Psoas muscle (tissue), 8 donors: ENCODE data around the gene EIF4A3. TPM values are rescaled to one million over a fixed set of nuclear protein-coding genes. Genes with fewer than 3 reads are reported as not detected.

Experiments used
- ATAC-seq, 4 donors: fragments of 200-7000 bp; cut with Tn5 transposase; one replicate each; pipeline ENCODE4 v1.9.1; 2020; ENCODE audit warnings: moderate library complexity in 3 of 4, mild to moderate bottlenecking in 2 of 4
- DNase-seq, 2 donors: peaks; one replicate each; pipeline ENCODE4 v3.0.0-alpha.2; 2020
- H3K27ac ChIP-seq: fragments of 200-600 bp; one replicate; pipeline ENCODE4 v1.8.0; 2022
- H3K27me3 ChIP-seq, 3 donors: fragments of 200-600 bp in 1 of 3; one replicate each; pipeline versions ENCODE4 v1.6.1 to v1.8.0; 2013 to 2022; ENCODE audit warnings: low read length in 2 of 3, mild to moderate bottlenecking in 2 of 3, moderate library complexity in 1 of 3; ENCODE audit not compliant: insufficient read depth in 3 of 3
- H3K36me3 ChIP-seq, 2 donors: fragments of 200-600 bp in 1 of 2; one replicate each; pipeline versions ENCODE4 v1.6.1 to v1.8.0; 2013 to 2022; ENCODE audit warnings: low read depth in 1 of 2, mild to moderate bottlenecking in 1 of 2, moderate library complexity in 1 of 2; ENCODE audit not compliant: insufficient read depth in 1 of 2
- H3K4me1 ChIP-seq: fragments of 200-600 bp; one replicate; pipeline ENCODE4 v1.8.0; 2022
- H3K4me3 ChIP-seq: fragments of 200-600 bp; one replicate; pipeline ENCODE4 v1.8.0; 2022; ENCODE audit warnings: mild to moderate bottlenecking
- H3K9me3 ChIP-seq: fragments of 200-600 bp; one replicate; pipeline ENCODE4 v1.8.0; 2022
- CTCF ChIP-seq: fragments of 200-600 bp; IDR thresholded peaks from one replicate; pipeline ENCODE4 v1.8.0; 2022; ENCODE audit warnings: antibody characterized with exemption
- WGBS, 3 donors: extraction: QIAGEN DNeasy Blood & Tissue Kit; methylation state at CpG; one replicate each; pipeline versions ENCODE4 v1.1.6 to v1.1.7; 2013; 5-methylcytosine and 5-hydroxymethylcytosine counted together
- intact Hi-C, 2 donors: fragments of 100-400 bp; cut with DNase I; formaldehyde crosslinking; loops; one replicate each; pipeline versions ENCODE4 v1.11.0 to v1.14.2; 2022
- polyA plus RNA-seq, 3 donors: library from polyadenylated mRNA; stranded (reverse); fragments of 200-250 nt; gene quantifications; one replicate each; pipeline ENCODE4 v1.2.3, GENCODE V29; 2013
- total RNA-seq, 4 donors: library from RNA; stranded (reverse); fragmentation: NEBNext Ultra II Directional in 2 of 4; extraction: Animal tissue kit (Norgen Biotek cat#: 25700) in 2 of 4; gene quantifications; one replicate each; pipeline versions ENCODE4 v1.2.1 to v1.2.4, GENCODE V29; 2021 to 2023
- donor health status: healthy with polysubstance abuse.
- donor health status: DM: no; HTN: no; CAD: no; lungs with moderate emphysema.
- donor health status: Bipolar disorder and iron deficiency.
- donor health status: healthy.
- donor health status: DM: yes; HTN: yes; CAD: no.
- donor health status: DM: no; HTN: no; CAD: no.
- donor health status: DM: no; HTN: no; CAD: no.
- donor health status: DM: yes; HTN: yes; CAD: no.

The EIF4A3 gene
- total and polyA plus RNA-seq, 7 donors = 26.7 to 77.0 (median 36.0) TPM

- Histone ChIP-seq H3K4me1 (no peaks in the 10 kb centered on the region), H3K9me3 (no peaks in the 10 kb centered on the region), H3K27me3 (no peaks in the 10 kb centered on the region), H3K36me3 (peaks cover 12 to 35% of the 10 kb centered on the region in 2 donors), H3K27ac (no peak overlapping the region), H3K4me3 (no peak overlapping the region)
- TF ChIP-seq CTCF = no peak
- no peak for DNase-seq
- intact Hi-C loops = loop anchor here in 1 of 2 donors (10.0 kb wide), 1 partner anchor 234 kb away; no protein-coding TSS in a partner anchor
- WGBS, 3 donors = 72 to 93% (median 76%) methylated on average over 3 of the region's 3 CpGs
- ATAC-seq = no peak
These were observed 15.9 kb downstream of the EIF4A3 start for GRCh38 chr17:80130992-80131391.

GRCh38 chr17:80129006-80129565 lies 17.8 kb downstream of the EIF4A3 start:
- no peak overlapping the region for H3K4me3 ChIP-seq
- DNase-seq = no peak
- 22 to 28% (median 23%) methylated on average over 4 of the region's 4 CpGs for WGBS, 3 donors
- no peaks in the 10 kb centered on the region for H3K4me1 ChIP-seq
- peaks cover 6 to 16% of the 10 kb centered on the region in 2 donors for H3K36me3 ChIP-seq
- H3K27ac ChIP-seq = no peak overlapping the region
- peaks cover 0 to 2% (median 0%) of the 10 kb centered on the region in 3 donors for H3K27me3 ChIP-seq
- H3K9me3 ChIP-seq = no peaks in the 10 kb centered on the region
- intact Hi-C loops = no loop called here
- ATAC-seq = no peak
- no peak for TF ChIP-seq CTCF

- 60 to 76% (median 67%) methylated on average over 3 of the region's 3 CpGs for WGBS, 3 donors
- no peaks in the 10 kb centered on the region for H3K9me3 ChIP-seq
These were observed 20.5 kb downstream of the EIF4A3 start for GRCh38 chr17:80126449-80126715.

GRCh38 chr17:80125656-80126448 lies 21.1 kb downstream of the EIF4A3 start:
- Histone ChIP-seq H3K9me3 (no peaks in the 10 kb centered on the region), H3K36me3 (no peaks in the 10 kb centered on the region), H3K27ac (no peak overlapping the region), H3K4me1 (no peaks in the 10 kb centered on the region), H3K27me3 (peaks cover 0 to 2% (median 0%) of the 10 kb centered on the region in 3 donors), H3K4me3 (no peak overlapping the region)
- no peak for TF ChIP-seq CTCF
- intact Hi-C loops = no loop called here
- DNase-seq (no peak), ATAC-seq (no peak)
- 60 to 62% (median 61%) methylated on average over 14 of the region's 14 CpGs for WGBS, 3 donors

More at GRCh38 chr17:80126449-80126715, 20.5 kb downstream of the EIF4A3 start:
- no peak overlapping the region for H3K27ac ChIP-seq
- H3K4me3 ChIP-seq = no peak overlapping the region
- no peak for TF ChIP-seq CTCF
- intact Hi-C loops = no loop called here
- DNase-seq (no peak), ATAC-seq (no peak)
- no peaks in the 10 kb centered on the region for H3K36me3 ChIP-seq
- peaks cover 0 to 2% (median 0%) of the 10 kb centered on the region in 3 donors for H3K27me3 ChIP-seq
- H3K4me1 ChIP-seq = no peaks in the 10 kb centered on the region
